NCI-H128 (cell line): ENCODE measurements around the gene ZNF185.

Experiments
- DNase-seq: peaks from one replicate; lab custom pipeline; 2025; ENCODE audit not compliant: unreplicated experiment; lab: John Stamatoyannopoulos, UW

ZNF185 gene

GRCh38 chrX:152897222-152898131 is at the start of gene ZNF185:
Gene ZNF185 (plus strand): TSS chrX:152898067. CDS start chrX:152914490, 16,423 bp downstream.
- no peak for DNase-seq

GRCh38 chrX:152850465-152850864 is 47.4 kb upstream of the ZNF185 start:
- no peak for DNase-seq

DNA sequence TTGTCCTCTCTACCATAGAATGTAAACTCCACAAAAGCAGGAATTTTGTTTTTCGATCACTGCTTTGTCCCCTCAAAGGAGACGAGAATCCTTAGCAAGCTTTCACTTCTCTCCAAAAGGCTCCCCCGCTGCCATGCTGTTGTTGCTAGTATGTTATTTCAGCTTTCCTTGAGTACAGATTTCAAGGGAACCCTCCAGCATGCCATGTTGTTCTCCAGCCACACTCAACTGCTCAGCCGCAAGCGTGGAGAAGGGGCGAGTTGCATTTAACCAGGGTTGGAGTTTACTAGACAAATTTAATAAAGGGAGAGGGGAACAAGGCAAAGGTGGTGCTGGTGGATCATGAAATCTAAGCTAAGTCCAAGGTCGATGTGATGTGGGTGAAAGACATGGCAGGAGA is 43.9 kb upstream of the ZNF185 start:
- DNase-seq, result no peak

- DNase-seq, result no peak
Measured at GRCh38 chrX:152861116-152861515, 36.8 kb upstream of the ZNF185 start.

GRCh38 chrX:152861826-152862225 is 36.0 kb upstream of the ZNF185 start:
- DNase-seq, result no peak

DNA sequence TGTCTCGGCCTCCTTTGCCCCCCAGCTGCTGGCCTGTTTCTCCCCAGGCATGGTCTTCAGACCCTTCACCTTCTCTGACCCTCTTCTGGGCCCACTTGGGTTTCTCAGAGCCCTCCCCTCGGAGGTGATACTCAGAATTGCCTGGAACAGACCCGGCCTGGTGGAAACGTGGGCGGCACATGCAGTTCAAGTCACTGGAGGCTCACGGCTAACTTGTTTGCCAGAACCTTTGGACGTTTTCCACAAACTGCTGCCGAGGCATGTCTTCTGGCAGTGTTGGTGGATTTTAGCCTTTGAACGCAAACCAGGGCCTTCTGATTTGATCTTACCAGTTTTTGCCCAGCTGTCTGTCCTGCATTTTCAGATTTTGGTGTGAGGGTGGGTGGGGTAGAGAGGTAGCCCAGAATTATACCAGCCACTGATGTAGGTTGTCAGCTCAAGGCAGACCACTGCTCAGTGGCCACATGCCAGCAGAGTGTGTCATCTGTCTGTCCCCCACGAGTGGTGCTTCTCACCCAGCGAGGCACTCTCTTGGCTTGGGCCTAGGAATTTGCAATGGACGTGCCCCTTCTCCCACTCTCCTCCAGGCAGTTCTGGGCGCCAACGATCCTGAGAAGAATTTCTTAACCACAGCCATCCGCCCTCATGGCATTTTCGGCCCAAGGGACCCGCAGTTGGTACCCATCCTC is 32.5 kb upstream of the ZNF185 start:
- no peak for DNase-seq

GRCh38 chrX:152866386-152866785 is 31.5 kb upstream of the ZNF185 start:
- DNase-seq, result no peak

DNA sequence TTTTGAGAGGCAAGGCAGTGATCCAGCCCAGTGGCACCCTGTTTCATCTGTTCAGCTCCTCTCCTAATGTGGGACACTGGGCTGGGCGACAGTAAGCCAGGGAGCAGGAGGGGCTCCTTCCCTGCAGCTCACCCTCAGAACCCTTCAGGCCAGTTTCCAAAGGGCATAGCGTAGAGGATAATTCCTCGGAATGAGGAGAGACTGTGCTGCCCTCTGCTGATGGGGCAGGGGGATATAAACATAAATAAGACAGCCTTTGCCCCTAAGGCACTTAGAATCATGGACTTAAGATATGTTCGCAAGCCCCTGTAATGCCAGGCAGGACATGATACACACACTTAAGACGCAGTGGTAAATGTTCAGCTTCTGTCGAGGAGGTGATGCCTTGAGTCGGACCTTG is 27.9 kb upstream of the ZNF185 start:
- DNase-seq, result no peak

- no peak for DNase-seq
Measured at GRCh38 chrX:152871260-152871659, 26.6 kb upstream of the ZNF185 start.

DNA sequence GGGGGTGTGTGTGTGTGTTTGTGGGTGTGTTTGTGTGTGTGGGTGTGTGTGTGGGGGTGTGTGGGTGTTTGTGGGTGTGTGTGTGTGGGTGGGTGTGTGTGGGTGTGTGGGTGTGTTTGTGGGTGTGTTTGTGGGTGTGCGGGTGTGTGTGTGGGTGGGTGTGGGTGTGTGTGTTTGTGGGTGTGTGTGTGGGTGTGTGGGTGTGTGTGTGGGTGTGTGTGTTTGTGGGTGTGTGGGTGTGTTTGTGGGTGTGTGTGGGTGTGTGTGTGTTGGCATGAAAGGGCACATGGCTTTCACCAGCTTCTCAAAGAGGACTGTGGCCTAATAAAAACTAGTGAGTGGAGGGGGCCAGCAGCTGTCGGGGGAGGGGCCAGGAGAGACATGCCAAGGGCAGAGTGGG is 25.3 kb upstream of the ZNF185 start:
- no peak for DNase-seq

DNA sequence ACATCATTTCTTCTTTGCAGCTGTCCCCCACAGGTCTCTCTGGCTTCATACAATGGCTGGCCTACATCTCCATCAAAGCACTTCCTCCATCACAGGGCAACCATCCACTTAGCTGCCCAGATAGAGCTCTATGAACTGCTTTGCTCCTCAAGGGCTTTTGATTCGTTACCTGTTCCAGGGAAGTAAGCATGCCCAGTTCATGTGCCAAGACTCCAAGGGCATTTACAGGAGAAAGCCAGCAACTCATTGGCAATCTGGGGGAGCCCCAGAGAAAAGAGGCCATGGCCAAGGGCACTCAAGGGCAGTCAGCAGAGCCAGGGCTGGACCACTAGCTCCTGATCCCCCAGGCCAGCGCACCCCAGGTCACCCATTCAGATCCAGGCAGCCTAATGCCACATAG is 24.5 kb upstream of the ZNF185 start:
- DNase-seq, result no peak

- no peak for DNase-seq
Measured at GRCh38 chrX:152876931-152877840, 20.7 kb upstream of the ZNF185 start.

GRCh38 chrX:152878976-152879755 is 18.7 kb upstream of the ZNF185 start:
- no peak for DNase-seq

DNA sequence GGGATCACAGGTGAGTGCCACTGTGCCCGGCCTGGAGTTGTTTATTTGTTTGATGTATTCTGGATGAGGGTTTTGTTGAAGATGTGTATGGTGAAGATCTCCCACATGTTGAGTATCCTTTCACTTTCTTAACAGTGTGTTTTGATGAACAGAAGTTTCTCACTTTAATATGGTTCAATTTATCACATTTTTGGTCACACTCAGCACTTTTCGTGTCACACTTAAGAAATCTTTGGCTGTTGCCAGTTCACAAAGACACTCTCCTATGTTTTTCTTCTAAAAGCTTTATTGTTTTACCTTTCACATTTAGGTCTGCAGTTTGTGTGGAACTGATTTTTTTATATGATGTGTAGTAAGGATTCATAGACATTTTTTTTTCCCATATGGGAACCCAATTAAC is 16.6 kb upstream of the ZNF185 start:
- DNase-seq, result no peak

GRCh38 chrX:152884171-152884570 is 13.7 kb upstream of the ZNF185 start:
- DNase-seq, result no peak

DNA sequence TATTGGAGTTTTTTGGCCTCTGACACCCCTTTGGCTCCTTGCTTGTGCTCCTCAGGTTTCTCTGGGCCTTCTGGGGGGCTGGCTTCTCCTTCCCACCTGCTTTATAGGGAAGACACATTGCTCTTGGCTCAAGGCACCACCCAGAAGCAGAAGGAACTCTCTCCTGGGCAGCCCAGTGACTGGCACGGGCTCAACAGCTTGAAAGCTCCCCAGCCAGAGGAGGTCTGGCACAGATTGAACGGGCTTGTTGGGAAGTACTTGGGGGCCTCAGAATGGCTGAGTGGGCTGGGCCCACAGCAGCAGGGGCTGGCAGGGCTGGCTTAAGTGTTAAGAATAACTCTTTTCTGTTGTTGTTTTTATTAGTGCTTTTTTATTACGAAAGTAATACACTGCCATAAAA is 11.2 kb upstream of the ZNF185 start:
- no peak for DNase-seq

- no peak for DNase-seq
Measured at GRCh38 chrX:152892499-152892898, 5.4 kb upstream of the ZNF185 start.

DNA sequence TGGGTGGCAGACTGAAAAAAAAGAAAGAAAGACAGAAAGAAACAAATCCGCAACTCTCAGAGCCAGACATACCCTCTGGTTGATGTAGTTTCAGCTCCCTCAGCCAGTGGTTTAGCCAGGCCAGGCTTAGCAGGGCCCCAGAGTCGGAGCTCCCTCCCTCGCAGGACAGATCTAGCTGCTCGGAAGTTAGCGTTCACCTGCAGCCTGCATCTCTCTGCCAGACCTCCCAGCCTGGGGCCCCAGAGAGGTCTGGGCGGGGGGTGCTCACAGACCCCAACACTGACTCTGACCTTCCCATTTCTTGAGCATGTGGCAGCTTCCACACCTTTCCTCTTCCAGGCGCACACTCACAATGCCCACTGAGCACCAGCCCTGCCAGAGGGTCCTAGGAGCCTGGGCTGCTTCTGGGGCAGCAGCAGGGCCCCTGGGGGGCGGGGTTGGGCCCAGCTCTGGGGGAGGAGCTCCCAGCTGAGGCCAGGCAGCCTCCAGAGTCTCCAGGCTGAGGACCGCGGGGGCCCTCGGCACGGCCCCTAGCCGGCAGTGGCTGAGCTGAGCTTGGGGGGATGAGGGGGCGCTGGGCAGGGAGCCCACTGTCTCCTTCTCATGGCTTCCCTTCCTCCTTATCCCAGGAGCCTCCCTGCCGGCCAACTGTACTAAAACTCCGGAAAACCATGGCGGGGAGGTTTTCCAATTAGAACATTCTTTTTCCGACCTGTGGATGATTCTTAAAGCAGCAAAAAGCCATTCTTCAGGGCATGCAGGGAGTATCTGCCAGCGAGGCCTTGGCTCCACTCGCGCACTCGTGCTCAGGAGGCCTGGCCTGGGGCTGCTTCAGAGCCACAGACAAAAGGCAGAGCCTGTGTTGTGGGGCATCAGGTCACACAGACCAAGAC is 4.6 kb upstream of the ZNF185 start:
- DNase-seq, result no peak

- DNase-seq, result no peak
Measured at GRCh38 chrX:152893980-152894610, 3.8 kb upstream of the ZNF185 start.
